ENCODE results near the gene AFG3L2.
"Not testable (repeated sequence)": the region's sequence is repeated elsewhere in the genome, so short reads cannot be mapped to it uniquely, and the experiment has no call there.

AFG3L2 gene

DNA sequence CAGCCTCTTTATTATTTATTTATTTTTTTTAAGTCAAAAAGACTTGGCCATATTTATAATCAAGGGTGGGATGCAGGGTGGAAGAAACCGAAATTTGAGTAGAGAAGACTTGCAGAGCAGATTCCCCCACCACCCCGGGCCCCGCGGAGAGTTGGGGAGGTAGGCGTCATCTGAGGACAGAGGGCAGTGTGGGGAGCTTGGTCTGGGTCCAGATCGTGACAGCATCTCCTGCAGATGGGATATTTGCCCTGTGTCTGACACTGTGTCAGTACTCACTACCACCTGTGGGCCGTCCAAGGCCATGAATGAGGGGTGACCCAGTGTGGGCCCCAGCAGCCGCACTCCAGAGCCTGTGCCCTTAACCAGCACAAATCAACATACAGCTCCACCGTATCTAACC lies 20.2 kb upstream of the AFG3L2 start:
- no peak for DNase-seq (ENCODE audit: low read depth in 2 of 2)

DNA sequence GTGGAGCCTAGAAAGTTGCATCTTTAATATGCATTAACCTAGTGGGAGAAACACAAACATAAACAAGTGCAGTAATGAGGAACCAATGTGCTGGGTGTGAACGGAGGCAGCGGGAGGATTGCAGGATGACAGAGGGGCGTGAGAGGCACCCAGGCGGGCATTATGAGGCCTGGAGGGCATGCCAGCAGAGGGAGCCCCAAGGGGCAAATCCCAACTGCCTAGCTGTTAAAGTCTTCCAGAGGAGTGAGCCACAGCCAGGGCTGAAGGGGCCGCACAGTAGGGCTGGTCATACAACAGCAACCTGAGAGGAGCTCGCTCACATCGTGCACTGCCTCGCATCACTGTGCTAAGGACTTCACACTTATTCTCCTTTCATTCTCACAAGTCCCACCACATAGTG lies 17.4 kb upstream of the AFG3L2 start:
- no peak for DNase-seq (ENCODE audit: low read depth in 2 of 2)

DNA sequence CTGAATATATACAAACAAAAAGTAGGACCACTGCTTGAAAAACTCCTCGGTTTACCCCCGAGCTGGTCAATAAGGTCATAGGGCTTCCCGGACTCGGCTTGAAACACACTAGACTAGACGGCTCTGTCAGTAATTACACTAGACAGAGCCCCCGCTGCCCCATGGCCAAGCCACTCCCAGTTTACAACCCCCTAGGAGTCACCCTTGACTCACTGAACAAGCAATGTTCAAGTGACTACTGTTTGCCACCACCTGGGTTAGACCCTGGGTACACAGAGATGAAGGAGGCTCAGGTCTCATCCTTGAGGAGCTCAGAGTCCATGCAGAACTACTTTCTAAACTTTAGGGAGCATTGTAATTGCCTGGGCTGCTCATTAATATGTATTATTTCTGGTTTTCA lies 17.0 kb upstream of the AFG3L2 start:
- no peak for DNase-seq (ENCODE audit: low read depth in 2 of 2)

DNA sequence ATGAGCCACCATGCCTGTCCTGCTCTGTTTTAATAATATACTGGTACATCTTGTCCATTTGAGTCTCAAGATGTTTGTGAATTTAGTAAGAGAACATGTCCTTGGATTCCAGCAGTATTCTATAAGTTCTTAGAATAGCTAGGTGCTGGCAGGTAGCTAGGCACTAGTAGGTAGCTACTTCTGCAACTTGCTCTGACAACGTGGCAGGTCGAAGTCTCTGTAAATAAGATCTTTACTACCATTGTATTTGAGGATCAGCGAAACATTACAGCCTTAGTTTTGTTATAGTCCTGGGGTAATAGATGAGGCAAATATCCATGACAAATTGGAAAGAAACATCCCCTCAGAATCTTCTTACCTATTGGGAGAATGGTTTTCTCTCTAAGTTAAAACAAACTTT lies 16.5 kb upstream of the AFG3L2 start:
- no peak for DNase-seq (ENCODE audit: low read depth in 2 of 2)

DNA sequence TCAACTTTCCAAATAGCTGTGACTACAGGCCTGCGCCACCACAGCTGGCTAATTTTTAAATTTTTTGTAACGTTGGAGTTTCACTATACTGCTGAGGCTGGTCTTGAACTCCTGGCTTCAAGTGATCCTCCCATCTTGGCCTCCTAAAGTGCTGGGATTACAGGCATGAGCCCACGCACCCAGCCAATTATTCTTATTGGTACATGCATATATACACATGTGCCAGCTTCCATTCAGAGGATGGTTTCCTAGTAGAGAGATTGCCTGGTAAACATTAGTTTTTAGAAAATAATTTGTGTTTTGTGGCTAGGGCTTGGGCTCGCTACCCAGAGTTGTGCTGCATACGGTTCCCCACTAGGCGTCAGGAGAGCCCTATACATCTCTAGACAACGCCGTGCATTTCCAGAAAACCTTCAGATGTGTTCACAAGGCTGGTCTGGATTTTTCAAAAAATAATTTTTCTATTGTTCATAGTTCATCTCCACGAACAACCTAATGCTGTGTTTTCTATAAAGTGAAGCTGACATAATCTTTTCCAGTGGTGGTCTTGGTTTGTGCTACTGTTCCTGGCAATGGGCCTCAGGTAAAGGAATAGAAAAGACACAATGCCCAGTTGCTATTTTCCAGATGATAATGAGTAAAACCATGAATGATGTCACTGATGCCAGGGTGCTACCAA lies 14.6 kb upstream of the AFG3L2 start:
- DNase-seq (ENCODE audit: low read depth in 2 of 2) = peak; percentile 25 to 30

DNA sequence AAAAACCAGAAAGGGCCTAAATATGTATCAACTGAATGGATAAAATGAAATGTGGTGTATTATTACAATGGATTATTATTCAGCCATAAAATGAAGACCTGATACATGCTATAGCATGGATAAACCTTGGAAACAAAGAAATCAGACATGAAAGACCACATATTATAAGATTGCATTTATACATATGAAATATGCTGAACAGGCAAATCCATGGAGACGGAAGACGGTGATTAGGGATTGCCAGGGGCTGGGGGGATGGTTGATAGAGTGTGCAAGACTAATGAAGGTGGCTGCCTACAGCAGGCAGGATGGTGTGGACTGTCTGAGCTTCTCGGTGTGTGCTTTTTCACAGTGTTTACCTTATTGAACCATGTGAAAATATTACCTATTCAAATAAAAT lies 11.4 kb upstream of the AFG3L2 start:
- no peak for DNase-seq (ENCODE audit: low read depth in 2 of 2)

DNA sequence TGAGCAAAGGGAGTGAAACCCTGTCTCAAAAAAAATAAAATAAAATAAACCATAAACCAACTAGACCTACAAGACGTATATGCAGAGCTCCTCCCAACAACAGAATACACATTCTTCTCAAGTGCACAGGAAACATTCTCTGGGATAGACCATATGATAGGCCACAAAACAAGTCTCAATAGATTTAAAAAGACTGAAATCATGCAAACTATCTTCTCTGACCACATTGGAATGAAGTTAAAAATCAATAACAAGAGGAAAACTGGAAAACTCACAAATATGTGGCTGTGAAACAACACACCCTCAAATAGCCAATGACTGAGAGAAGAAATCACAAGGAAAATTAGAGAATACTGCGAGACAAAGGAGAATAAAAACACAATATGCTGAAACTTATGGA lies 7.2 kb upstream of the AFG3L2 start:
- no peak for DNase-seq (ENCODE audit: low read depth in 2 of 2)

DNA sequence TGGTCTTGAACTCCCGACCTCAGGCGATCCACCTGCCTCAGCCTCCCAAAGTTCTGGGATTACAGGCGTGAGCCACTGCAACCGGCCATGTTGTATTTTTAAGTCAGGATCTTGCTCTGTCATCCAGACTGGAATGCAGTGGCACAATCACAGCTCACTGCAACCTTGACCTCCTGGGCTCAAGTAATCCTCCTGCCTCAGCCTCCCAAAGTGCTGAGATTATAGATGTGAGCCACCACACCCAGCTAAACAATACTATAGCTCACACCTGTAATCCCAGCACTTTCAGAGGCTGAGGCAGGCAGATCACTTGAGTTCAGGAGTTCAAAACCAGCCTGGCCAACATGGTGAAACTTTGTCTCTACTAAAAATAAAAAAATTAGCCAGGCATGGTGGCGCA lies 6.7 kb upstream of the AFG3L2 start:
- DNase-seq (ENCODE audit: low read depth in 2 of 2) = not testable (repeated sequence)

DNA sequence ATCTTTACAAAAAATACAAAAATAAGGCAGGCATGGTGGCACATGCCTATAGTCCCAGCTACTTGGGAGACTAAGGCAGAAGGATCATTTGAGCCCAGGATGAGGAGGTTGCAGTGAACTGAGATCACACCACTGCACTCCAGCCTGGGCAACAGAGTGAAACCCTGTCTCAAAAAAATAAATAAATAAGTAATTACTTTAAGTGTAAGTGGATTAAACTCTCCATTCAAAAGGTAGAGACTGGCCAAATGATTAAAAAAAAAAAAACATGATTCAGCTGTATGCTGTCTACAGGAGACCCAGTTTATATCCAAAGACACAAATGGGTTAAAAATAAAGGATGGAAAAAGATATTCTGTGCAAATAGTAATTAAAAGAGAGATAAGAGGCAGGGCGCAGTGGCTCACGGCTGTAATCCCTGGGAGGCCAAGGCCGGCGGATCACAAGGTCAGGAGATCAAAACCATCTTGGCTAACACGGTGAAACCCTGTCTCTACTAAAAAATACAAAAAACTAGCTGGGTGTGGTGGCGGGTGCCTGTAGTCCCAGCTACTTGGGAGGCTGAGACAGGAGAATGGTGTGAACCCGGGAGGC lies 5.3 kb upstream of the AFG3L2 start:
- DNase-seq (ENCODE audit: low read depth in 2 of 2) = not testable (repeated sequence)

DNA sequence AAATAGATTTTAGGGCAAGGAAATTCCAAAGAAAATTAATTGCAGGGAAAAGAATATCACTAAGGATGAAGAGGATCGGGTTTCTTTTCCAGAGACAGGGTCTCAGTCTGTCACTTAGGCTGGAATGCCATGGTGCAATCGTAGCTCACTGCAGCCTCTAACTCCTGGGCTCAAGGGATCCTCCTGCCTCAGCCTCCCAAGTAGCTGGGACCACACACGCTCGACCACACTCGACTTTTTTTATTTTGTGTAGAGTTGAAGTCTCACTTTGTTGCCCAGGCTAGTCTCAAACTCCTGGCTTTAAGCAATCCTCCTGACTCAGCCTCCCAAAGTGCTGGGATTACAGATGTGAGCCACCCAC lies 1.2 kb upstream of the AFG3L2 start:
- not testable (repeated sequence) for DNase-seq (ENCODE audit: low read depth in 2 of 2)

DNA sequence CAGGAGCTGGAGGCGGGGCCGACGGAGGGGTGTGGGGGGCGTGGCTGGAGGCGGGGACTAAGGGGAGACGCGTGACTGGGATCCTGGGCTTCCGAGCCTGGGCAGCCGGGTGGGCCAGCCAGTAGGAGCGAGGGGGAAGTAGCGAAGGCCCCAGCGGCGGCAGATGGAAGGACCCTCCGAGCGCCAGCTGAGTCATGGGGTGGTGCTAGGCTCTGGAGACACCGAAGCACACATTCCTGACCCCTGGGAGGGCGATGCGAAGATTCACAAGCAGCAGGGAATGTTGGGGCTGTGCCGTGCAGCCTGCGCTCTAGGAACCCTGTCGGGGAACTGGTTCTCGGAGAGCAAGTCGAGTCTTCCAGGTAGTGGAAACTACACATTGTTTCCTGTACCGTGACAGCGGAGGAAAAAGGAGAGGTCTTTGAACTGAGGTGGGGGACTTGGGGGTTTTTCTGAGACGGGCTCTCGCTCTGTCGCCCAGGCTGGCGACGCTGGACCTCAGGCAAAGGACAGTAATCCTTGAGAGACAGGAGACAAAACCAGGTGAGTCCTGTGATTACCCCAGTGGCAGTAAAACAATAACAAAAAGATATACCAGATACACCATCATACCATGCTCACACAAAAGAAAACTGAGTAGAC lies 650 bp upstream of the AFG3L2 start:
- no peak for DNase-seq (ENCODE audit: low read depth in 2 of 2)

DNA sequence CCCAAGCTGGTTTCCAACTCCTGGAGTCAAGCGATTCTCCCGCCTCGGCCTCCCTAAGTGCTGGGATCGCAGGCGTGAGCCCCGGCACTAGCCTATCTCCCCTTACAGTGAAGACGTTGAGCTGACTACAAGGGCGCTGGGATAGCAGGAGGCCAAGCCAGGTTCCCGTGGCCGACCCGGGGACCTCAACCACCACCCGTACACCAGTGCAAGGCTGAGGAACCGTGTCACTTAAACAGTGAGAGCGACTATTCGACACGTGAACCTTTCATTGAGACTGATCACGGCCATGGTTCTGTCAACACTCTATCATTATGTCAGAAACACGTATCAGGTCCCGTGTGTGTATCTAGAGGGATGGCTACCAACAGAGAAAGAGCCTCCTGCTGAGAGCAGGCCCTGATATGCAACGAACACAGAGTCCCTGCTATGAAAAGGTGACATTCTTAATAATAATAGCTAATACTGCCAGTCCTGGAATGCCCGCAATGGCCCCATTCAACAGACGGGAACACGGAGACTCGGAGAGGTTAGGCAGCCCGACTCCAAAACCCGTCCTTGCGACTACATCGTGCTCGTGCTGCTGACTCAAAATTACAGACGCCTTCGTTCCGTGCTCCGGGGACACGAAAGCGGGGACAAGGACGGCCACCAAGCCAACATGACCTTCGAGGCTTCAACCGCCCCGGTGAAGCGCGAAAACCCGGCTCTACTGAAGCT lies 833 bp downstream of the AFG3L2 start:
- DNase-seq (ENCODE audit: low read depth in 2 of 2) = peak in 1 of 2 donors; percentile 8

DNA sequence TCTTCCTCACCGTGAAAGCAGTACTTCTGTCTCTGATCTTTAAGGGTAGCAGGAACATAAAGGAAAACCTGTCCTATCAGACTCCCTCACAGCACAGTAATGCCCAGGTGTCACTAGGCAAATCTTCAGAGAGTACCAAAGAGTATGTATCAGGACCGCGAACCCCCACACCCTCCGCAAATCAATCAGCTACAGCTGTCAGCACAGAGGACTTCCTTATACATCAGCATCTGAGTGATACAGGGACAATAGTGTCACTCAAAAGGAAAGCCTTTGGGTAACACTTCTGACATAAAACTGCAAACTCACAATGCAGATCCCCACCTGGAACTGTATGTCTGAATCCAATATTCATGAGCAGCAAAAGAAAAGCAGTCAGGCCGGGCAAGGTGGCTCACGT lies 2.6 kb downstream of the AFG3L2 start:
- DNase-seq (ENCODE audit: low read depth in 2 of 2) = no peak

DNA sequence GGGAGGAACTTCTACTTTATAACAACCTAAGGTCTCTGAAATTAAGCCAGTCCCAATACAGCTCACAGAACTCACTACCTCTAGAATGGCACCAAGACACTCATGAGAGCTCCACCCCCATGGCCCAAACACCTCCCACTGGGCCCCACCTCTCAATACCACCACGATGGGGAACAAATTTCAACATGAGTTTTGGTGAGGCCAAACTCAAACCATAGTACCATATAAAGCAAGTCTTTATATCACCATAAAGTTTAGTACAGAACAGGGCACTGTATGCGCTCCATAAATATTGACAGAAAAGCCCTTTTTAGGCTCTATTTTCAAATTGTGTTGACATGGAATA lies 3.3 kb downstream of the AFG3L2 start:
- DNase-seq (ENCODE audit: low read depth in 2 of 2) = no peak

DNA sequence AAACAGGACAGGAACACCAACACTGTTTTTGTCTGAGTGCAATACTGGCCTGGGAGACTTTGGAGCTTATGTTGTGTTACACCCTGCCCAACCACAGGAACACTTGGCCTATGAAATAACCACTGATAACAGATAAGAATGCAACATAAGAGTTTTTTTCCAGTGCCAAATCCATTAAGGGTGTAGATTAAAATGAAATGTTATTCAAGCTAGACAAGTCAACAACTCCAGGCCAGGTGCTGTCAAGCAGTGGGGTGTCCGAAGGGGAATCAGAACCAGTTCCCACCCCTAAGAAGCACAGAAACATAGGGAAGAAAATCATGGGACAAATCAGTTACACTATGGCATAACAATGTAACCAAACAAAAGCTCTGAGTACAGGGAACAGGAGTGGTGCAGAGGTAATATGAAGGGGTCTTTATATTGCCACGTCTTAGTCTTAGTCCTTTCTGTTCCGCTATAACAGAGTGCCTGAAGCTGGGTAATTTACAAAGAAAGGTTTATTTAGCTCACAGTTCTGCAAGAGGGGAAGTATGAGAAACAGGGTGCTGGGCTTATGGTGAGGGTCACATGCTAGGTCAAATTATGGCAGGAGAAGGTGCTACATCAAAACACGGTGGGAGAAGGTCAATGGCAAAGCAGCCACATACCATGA lies 3.8 kb downstream of the AFG3L2 start:
- DNase-seq (ENCODE audit: low read depth in 2 of 2) = no peak

DNA sequence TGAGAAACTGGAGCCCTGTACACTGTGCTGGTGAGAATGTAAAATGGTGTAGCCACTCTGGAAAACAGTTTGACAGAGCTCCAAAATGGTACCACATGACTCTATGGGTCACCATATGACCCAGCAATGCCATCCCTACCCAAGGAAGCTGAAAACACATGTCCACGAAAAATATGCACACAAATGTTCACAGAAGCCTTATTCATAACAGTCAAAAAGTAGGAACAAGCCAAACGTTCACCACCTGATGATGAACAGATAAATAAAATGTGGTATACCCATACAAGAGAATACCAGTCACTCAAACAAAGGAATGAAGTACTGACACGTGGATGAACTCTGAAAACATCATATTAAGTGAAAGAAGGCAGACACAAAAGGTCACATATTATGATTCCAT lies 4.6 kb downstream of the AFG3L2 start:
- no peak for DNase-seq (ENCODE audit: low read depth in 2 of 2)

DNA sequence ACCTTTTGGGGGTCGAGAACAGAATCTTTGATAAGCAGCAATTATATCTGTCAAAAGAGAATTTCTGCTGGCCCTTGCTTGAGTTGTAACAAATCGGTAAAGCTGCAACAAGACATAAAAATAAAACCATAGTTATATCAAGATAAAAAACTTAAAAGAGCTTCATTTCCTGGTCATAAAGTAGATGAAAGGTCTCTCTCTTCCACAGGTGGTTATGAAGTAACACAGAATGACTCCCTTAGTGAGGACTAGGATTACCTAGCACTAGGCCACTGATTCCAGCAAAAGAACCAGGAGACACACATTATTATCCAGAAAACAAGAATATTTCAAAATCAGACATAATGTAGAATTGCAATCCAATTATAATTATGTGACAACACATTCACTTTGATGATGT lies 5.4 kb downstream of the AFG3L2 start:
- no peak for DNase-seq (ENCODE audit: low read depth in 2 of 2)

DNA sequence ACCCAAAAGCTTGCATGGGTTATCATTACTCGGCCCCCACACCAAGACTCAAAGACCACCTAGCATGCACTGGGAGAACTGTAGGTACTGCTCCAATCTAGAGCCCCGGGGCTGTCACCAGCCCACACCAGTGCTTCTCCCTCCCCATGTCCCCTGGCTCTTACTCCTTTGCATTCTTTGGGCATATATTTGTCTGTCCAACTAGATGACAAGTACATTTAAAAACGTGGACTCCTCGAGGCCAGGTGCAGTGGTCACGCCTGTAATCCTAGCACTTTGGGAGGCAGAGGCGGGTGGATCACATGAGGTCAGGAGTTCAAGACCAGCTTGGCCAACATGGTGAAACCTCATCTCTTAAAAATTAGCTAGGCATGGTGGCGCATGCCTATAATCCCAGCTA lies 7.8 kb downstream of the AFG3L2 start:
- no peak for DNase-seq (ENCODE audit: low read depth in 2 of 2)

DNA sequence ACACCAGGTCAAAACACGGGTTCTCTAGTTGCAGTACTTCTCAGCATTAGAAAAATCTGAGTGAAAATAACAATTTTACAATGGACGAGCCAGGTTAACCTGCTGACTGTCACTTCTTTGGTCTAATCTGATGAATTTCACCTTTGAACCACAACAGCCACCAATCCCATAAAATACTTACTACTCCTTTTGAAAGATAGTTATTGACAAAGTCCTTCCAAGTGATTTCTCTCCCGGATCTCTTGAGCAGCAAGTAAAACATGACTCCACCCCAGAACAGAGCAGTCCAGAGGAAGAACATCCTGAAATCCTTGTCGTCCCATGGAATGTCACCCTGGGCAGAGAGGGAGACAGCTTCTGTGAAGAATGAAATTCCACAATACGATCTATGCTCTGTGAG lies 10.2 kb downstream of the AFG3L2 start:
- no peak for DNase-seq (ENCODE audit: low read depth in 2 of 2)

DNA sequence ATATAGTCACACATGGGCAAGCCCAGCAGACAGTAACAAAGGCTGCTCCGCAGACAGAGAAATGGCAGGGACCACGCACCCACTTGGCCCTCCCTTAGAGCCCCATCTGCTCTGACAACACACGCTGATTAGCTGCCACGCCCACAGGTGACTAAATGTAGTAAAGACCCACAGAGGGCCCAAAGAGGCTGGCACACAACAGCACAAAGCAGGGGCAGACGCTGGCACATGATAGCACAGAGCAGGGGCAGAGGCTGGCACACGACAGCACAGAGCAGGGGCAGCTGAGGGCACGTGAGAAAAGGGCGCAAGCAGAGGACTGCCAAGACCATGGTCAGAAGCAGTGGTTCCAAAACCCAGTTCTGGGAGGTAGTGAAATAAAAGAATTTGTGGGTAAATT lies 10.6 kb downstream of the AFG3L2 start:
- no peak for DNase-seq (ENCODE audit: low read depth in 2 of 2)

DNA sequence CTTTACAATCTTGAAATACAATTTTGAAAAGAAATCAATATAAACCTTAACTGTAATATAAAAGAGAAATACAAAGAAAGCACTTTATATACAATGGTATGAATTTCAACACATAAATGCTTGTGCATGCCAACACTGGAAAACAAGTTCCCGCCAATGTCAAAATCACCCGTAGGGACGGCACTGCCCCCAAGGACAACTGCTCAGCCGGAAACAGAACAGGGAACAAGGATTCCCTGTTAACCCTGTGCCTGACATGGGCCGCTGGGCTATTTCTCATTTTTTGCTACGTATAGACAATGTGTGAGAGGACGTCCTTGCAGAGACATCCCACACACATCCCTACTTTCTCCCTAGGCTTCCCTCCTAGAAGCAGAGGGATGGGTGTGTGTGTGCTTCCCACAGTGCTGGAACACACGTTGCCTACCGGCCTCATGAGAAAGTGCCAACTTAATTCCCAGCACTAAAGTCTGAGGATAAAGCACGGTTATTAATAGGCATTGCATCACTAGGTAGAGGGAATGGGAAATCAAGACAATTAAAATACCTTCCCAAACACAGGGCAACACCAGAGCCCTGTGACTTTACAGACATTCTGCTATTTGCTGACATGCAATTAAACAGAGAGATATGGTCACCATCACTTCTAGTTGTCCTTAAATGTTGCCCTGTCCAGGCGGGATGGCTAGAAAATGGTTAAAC lies 14.4 kb downstream of the AFG3L2 start:
- DNase-seq (ENCODE audit: low read depth in 2 of 2) = no peak

Measured in activated CD4-positive, alpha-beta T cell treated with anti-CD3 and anti-CD28 coated beads for 24 hours (primary cell).